Fibroblast of skin of right quadriceps (primary cell): Measurements from ENCODE around the gene RPS6KC1.
"Not testable (repeated sequence)": the region's sequence is repeated elsewhere in the genome, so short reads cannot be mapped to it uniquely, and the experiment has no call there.

Source experiments
- DNase-seq: peaks from one replicate; pipeline ENCODE4 v3.0.0-alpha.2; 2013

The RPS6KC1 gene

DNA sequence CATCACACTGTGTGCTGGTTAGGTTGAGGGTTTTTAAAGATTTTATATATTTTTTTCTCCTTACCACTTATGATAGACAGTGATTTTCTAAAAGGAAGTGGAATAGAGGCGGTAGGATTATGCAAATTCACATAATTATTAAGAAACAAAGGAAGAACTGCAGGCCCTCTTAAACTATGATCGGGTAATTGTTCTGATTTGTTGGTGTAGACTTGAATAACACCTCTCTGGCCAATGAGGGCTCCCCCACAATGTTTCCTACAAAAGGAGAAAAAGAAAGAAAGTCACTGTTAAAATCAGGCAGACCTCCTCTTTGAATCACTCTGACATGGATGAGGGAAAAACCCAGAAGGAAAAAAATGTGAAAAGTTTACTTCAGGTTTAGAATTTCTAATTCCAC, 241.6 kb downstream of the RPS6KC1 start:
- DNase-seq, result no peak

DNA sequence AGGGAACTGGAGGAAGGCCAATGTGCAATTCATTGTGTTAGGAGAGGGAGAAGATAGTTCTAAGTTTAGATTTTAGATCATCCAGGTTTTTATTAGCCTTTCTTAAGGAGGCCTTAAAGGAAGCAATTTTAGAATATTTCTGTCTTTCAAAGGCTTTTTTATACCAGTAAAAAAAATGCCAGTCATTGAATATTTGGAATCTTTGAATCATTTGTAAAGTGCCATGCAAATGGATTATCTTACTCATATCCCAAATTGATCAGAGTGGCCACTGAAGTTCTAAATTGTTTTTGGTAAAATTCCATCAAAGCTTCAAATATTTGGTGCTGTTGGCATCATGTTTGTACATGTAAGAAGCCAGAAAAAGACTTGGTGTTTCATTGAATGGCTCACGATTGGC, 244.8 kb downstream of the RPS6KC1 start:
- DNase-seq, result no peak

DNA sequence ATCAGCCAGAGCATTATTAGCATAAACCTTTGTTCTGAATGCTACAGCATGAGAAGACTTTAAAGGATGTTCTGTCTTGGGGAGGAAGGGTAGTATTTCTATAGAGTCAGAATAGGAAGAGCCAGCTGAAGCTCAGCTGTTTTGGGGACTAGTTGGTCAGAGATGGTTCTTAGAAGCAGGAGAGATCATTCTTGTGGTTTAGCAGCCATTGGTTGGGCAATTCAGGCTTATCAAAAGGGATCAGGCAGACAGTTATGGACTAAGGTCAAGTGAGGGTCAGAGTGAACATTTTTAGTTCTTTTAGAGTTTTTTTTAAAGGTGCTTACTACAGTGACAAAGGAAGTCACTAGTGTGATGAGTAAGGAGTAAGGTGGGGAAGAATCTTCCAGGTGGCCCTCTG, 245.5 kb downstream of the RPS6KC1 start:
- peak; percentile 32 for DNase-seq

DNA sequence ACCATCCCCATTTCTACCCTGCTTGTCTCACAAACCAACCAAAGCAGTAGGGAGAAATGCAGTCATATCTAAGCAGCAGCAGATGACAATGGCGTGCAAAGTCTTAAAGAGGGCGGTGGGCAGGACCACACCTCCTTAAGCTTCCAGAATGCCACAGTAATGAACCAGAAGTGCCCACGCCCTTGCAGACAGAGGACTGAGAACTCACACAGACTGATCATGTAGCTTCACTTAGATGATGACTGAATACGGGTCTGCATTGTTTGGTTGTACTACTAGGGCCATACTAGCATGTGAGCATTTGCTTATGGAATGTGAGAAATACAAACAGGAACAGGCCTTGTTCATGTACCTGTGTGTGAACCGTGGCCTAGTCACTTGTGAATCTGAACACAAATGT, 246.0 kb downstream of the RPS6KC1 start:
- no peak for DNase-seq

DNA sequence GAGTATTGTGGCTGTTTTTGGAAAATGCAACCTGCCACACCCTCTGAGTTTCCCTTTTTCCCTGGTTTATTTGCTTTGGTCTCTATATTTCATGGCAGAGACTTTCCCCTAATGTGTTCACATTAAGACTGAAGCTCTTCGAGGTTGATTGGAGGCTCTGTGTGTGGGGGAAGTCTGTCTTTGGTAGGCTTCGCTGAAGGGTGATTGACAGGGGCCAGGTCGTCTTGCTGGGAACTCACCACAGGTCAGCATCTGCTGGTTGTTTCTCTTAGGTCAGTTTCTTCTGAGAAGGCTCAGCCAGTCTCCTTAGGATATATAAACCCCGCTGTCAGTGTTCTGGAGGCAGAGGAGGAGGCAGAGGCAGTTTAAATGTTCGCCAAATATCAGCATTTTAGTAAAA, 249.4 kb downstream of the RPS6KC1 start:
- DNase-seq, result no peak

DNA sequence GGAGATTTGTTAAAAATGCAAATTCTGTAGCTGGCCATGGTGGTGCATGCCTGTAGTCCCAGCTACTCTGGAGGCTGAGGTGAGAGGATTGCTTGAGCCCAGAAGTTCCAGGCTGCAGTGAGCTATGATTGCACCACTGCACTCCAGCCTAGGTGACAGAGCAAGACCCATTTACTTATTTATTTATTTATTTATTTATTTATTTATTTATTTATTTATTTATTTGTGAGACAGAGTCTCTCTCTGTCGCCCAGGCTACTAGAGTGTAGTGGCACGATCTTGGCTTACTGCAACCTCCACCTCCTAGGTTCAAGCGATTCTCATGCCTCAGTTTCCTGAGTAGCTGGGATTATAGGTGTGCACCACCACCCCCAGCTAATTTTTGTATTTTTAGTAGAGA, 250.5 kb downstream of the RPS6KC1 start:
- DNase-seq, result not testable (repeated sequence)

DNA sequence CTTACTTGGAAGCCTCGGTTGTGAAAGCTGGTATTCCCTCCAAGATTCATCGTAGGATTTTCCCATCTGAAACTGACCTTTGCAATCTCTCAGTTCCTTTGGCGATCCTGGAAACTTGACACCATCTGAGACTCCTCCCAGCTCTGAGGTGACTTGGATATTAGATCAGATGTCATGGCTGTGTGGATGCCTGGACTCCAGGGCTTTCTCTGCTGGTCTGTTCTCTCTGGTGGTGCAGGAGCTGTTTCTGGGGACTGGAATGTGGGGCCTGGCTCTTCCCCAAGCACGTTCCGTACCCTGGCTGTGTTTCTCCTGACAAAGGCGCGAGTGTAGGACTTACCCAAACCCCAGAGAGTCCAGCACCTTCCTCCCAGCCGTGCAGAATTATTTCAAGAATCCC, 252.2 kb downstream of the RPS6KC1 start:
- DNase-seq, result peak; percentile 35

DNA sequence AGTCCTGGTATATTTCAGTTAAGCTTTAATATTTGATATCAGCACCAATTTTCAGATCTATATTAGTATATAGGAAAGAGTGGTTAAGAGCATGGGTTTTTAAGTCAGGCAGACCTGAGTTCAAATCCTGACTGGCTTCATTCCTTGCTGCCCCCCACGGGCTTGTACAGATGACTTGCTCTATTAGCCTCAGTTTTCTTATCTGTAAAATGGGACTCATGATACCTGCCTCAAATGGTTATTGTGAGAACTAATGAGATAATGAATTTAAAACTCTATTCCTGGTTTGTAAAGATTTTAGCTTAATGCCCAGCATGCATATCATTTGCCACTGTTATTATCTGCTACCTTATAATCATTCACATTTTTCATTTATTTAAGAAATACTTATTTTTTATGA, 264.5 kb downstream of the RPS6KC1 start:
- DNase-seq, result no peak

DNA sequence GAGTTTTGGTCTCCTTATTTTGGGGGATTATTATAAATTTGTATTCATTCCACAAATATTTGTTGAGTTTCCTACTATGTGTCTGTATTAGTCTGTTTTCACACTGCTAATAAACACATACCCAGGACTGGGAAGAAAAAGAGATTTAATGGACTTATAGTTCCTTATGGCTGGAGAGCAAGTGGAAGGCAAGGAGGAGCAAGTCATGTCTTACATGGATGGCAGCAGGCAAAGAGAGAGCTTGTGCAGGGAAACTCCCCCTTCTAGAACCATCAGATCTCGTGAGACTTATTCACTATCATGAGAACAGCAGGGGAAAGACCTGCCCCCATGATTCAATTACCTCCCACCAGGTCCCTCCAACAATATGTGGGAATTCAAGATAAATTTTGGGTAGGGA, 267.4 kb downstream of the RPS6KC1 start:
- not testable (repeated sequence) for DNase-seq

DNA sequence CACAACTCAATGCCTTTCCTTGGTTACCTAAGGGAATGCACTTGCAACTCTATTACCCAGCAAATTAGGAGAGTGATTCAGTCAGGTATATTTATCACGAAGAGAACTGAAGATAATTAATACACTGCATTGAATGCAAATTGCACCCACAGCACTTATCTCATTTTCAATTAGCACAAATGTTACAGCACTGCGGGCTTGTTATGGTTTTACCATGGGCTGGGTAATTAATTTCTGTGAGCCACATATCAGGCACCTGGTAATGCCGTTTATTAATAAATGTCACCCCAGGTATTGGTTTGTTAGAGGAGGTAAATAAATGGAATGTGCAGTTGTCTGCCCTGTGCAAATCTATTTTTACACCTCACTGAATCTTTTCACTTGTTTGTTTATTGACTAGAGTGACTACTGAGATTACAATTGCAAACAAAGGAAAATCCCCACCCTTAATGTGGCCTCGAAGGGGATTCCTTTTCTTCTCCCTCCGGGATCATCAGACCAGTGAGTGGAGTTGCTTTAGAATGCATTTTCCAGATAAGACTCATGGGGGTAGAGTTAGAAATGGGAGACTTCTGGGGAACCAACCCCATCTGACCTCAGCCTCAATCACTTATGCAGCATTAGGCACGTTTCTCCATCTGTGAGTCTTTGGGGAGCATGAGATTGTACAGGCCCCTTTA, 269.3 kb downstream of the RPS6KC1 start:
- DNase-seq, result no peak
